Right lobe of liver (tissue), 4 donors: ENCODE data around the gene RFX3.

Source experiments
- CTCF ChIP-seq, 4 donors: fragments of 200-600 bp in 3 of 4; fragments of 450-650 bp in 1 of 4; IDR thresholded peaks; one replicate each; pipeline versions ENCODE4 v1.5.1 to v1.8.0; 2016 to 2022; ENCODE audit warnings: antibody characterized with exemption in 4 of 4, mild to moderate bottlenecking in 2 of 4
- POLR2A ChIP-seq: fragments of 450-650 bp; IDR thresholded peaks from one replicate; pipeline ENCODE4 v1.6.1; 2017; ENCODE audit warnings: antibody characterized with exemption, mild to moderate bottlenecking
- donor health status: DM: no; HTN: no; CAD: no.
- donor health status: DM: no; HTN: no; CAD: no.
- donor health status: DM: no; HTN: yes; CAD: no.

GRCh38 chr9:3386753-3387152, 139.0 kb downstream of the RFX3 start:
- TF ChIP-seq POLR2A, result no peak
- TF ChIP-seq CTCF (IDR thresholded peaks at IDR 0.05), result no peak
